HCT116 (cell line): Measurements from ENCODE around the gene AGK.

Experiments used
- CTCF ChIP-seq, 3 experiments: fragments of 200-600 bp in 1 of 3; sonication (generic) in 1 of 3; IDR thresholded peaks in 2 of 3; conservative IDR thresholded peaks in 1 of 3; 2 replicates each; pipeline ENCODE4 v1.5.1; 2012 to 2017; ENCODE audit warnings: low read depth in 2 of 3, low read length in 2 of 3, antibody characterized with exemption in 1 of 3, borderline replicate concordance in 1 of 3, control low read depth in 1 of 3, mild to moderate bottlenecking in 1 of 3, mixed read lengths in 1 of 3, mixed run types in 1 of 3, moderate library complexity in 1 of 3; ENCODE audit not compliant: insufficient read depth in 1 of 3
- EZH2phosphoT487 ChIP-seq: fragments of 200-600 bp; IDR thresholded peaks from 2 replicates; pipeline ENCODE4 v1.6.1; 2018; ENCODE audit warnings: antibody characterized with exemption, borderline replicate concordance
- MAX ChIP-seq: IDR thresholded peaks from 2 replicates; pipeline ENCODE4 v1.6.1; 2012
- REST ChIP-seq: IDR thresholded peaks from 2 replicates; pipeline ENCODE4 v1.6.1; 2012; ENCODE audit warnings: low read depth
- ZNF274 ChIP-seq: fragments of 200-500 bp; sonication (Bioruptor generic); IDR thresholded peaks from 2 replicates; pipeline ENCODE4 v1.6.1; 2014; ENCODE audit warnings: mild to moderate bottlenecking, low read depth, low read length, inconsistent platforms

- TF ChIP-seq CTCF (IDR thresholded peaks at IDR 0.05 in 2 of 3, conservative IDR thresholded peaks at IDR 0.05 in 1 of 3; ENCODE audit: borderline replicate concordance in 1 of 3, insufficient read depth in 1 of 3, low read depth in 2 of 3, low read length in 2 of 3) (no peak), MAX (no peak), EZH2phosphoT487 (no peak), REST (no peak), ZNF274 (no peak)
Observed at GRCh38 chr7:141663081-141663849, 112.1 kb downstream of the AGK start.
